Measurements from ENCODE around the gene WIPI1. TPM values are rescaled to one million over a fixed set of nuclear protein-coding genes. Genes with fewer than 3 reads are reported as not detected.
A peak's percentile ranks its signal among the peaks of the same experiment; 100 is the strongest.

Gene WIPI1
- total and polyA plus RNA-seq, 2 of the 13 experiments (the other 11 are each of a cell fraction or from before 2014, with no cell fraction given), result 29.4 to 141 TPM

DNA sequence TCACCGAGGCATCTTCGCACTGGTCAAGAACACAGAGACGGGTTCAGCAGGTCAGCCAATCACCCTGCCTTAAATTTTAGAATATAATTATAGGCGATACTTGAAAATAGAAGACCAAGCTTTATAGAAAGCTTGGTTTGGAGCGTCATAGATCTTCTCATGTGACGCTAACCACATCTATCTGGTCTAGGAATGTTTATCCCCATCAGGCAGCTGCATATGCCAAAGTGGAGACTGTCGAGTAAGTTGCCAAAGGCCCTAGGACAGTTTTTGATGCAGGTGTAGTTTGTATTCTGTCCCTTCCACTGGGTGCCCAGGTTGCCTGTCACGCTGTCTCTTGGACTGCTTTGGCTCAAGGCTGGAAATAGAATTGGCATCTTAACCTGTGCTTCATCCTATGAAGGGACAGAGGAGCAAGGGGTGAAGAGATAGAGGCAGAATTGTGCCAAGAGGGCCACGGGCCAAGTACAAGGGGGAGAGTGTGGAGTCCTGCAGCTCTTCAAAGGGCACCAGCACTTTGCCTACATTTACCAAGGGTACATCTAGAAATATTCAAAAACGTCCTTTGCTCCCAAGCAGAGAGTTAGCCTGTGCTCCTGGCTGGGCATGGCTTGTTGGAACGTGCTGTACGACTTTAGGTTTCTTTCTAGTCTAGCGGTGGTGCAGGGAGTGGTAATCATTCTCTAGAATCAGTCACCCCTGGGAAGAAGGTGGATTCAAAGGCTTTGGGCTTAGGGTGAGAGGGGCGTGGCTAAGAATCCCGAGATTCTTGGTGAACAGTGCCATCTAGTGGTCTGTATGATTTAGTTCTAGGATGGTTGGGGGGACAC, 5.3 kb upstream of the WIPI1 start (continued):
- TF ChIP-seq, protein P1, sequence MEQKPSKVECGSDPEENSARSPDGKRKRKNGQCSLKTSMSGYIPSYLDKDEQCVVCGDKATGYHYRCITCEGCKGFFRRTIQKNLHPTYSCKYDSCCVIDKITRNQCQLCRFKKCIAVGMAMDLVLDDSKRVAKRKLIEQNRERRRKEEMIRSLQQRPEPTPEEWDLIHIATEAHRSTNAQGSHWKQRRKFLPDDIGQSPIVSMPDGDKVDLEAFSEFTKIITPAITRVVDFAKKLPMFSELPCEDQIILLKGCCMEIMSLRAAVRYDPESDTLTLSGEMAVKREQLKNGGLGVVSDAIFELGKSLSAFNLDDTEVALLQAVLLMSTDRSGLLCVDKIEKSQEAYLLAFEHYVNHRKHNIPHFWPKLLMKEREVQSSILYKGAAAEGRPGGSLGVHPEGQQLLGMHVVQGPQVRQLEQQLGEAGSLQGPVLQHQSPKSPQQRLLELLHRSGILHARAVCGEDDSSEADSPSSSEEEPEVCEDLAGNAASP (CRISPR knock-in tag; IDR thresholded peaks at IDR 0.05; ENCODE audit: borderline replicate concordance), result peak; percentile 8; the same call in 1 of the 2 replicates
- TF ChIP-seq ZNF331 (CRISPR knock-in tag; IDR thresholded peaks at IDR 0.05) (0 out of 2 replicates have a peak, but pooled peaks have one; percentile 11), ZNF724P (CRISPR knock-in tag; IDR thresholded peaks at IDR 0.05; ENCODE audit: borderline replicate concordance) (no peak), RAD21 (CRISPR knock-in tag; IDR thresholded peaks at IDR 0.05) (peak; percentile 90), YY1 (IDR thresholded peaks at IDR 0.05; ENCODE audit: insufficient read depth, insufficient replicate concordance, low read depth, low read length) (no peak), PITX1 (CRISPR knock-in tag; IDR thresholded peaks at IDR 0.05) (peak; percentile 71; the same call in 1 of the 2 replicates), MIER2 (CRISPR knock-in tag; IDR thresholded peaks at IDR 0.05) (no peak), JDP2 (CRISPR knock-in tag; IDR thresholded peaks at IDR 0.05; ENCODE audit: borderline replicate concordance) (no peak), SMARCE1 (IDR thresholded peaks at IDR 0.05; ENCODE audit: borderline replicate concordance) (no peak), MAZ (IDR thresholded peaks at IDR 0.05; ENCODE audit: borderline replicate concordance, low read depth, low read length) (peak; percentile 56; the same call in 1 of the 2 replicates), MAZ (CRISPR knock-in tag; IDR thresholded peaks at IDR 0.05; ENCODE audit: low read depth) (0 out of 2 replicates have a peak, but pooled peaks have one; percentile 25), PAF1 (CRISPR knock-in tag; IDR thresholded peaks at IDR 0.05) (no peak), NCOA2 (CRISPR knock-in tag; IDR thresholded peaks at IDR 0.05) (0 out of 2 replicates have a peak, but pooled peaks have one; percentile 11), SUZ12 (IDR thresholded peaks at IDR 0.05; ENCODE audit: low read depth, low read length) (no peak), PAX8 (CRISPR knock-in tag; IDR thresholded peaks at IDR 0.05; ENCODE audit: borderline replicate concordance) (no peak), ZBTB1 (CRISPR knock-in tag; IDR thresholded peaks at IDR 0.05; ENCODE audit: borderline replicate concordance) (no peak), RFX1 (IDR thresholded peaks at IDR 0.05) (no peak), LCORL (IDR thresholded peaks at IDR 0.05) (no peak), LCORL (CRISPR knock-in tag; IDR thresholded peaks at IDR 0.05) (peak; percentile 77), SALL2 (CRISPR knock-in tag; IDR thresholded peaks at IDR 0.05) (no peak), CEBPB (IDR thresholded peaks at IDR 0.05; ENCODE audit: borderline replicate concordance, low read depth, low read length) (no peak), ZNF552 (CRISPR knock-in tag; IDR thresholded peaks at IDR 0.05; ENCODE audit: borderline replicate concordance) (no peak), SAP130 (CRISPR knock-in tag; IDR thresholded peaks at IDR 0.05; ENCODE audit: low read depth) (peak; percentile 70)
- TF ChIP-seq, protein P2, sequence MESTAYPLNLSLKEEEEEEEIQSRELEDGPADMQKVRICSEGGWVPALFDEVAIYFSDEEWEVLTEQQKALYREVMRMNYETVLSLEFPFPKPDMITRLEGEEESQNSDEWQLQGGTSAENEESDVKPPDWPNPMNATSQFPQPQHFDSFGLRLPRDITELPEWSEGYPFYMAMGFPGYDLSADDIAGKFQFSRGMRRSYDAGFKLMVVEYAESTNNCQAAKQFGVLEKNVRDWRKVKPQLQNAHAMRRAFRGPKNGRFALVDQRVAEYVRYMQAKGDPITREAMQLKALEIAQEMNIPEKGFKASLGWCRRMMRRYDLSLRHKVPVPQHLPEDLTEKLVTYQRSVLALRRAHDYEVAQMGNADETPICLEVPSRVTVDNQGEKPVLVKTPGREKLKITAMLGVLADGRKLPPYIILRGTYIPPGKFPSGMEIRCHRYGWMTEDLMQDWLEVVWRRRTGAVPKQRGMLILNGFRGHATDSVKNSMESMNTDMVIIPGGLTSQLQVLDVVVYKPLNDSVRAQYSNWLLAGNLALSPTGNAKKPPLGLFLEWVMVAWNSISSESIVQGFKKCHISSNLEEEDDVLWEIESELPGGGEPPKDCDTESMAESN (CRISPR knock-in tag; conservative IDR thresholded peaks at IDR 0.05), result no peak
- TF ChIP-seq, protein P3, sequence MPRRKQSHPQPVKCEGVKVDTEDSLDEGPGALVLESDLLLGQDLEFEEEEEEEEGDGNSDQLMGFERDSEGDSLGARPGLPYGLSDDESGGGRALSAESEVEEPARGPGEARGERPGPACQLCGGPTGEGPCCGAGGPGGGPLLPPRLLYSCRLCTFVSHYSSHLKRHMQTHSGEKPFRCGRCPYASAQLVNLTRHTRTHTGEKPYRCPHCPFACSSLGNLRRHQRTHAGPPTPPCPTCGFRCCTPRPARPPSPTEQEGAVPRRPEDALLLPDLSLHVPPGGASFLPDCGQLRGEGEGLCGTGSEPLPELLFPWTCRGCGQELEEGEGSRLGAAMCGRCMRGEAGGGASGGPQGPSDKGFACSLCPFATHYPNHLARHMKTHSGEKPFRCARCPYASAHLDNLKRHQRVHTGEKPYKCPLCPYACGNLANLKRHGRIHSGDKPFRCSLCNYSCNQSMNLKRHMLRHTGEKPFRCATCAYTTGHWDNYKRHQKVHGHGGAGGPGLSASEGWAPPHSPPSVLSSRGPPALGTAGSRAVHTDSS (CRISPR knock-in tag; conservative IDR thresholded peaks at IDR 0.05), result no peak
- TF ChIP-seq, protein P4, sequence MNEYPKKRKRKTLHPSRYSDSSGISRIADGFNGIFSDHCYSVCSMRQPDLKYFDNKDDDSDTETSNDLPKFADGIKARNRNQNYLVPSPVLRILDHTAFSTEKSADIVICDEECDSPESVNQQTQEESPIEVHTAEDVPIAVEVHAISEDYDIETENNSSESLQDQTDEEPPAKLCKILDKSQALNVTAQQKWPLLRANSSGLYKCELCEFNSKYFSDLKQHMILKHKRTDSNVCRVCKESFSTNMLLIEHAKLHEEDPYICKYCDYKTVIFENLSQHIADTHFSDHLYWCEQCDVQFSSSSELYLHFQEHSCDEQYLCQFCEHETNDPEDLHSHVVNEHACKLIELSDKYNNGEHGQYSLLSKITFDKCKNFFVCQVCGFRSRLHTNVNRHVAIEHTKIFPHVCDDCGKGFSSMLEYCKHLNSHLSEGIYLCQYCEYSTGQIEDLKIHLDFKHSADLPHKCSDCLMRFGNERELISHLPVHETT (CRISPR knock-in tag; conservative IDR thresholded peaks at IDR 0.05), result 0 out of 2 replicates have a peak, but pooled peaks have one; percentile 21

Measured in HepG2 (cell line).